Fibroblast of skin of scalp (primary cell): ENCODE data around the gene LMTK2.

ENCODE experiments used
- DNase-seq: peaks from one replicate; pipeline ENCODE4 v3.0.0-alpha.2; 2013

Gene LMTK2

DNA sequence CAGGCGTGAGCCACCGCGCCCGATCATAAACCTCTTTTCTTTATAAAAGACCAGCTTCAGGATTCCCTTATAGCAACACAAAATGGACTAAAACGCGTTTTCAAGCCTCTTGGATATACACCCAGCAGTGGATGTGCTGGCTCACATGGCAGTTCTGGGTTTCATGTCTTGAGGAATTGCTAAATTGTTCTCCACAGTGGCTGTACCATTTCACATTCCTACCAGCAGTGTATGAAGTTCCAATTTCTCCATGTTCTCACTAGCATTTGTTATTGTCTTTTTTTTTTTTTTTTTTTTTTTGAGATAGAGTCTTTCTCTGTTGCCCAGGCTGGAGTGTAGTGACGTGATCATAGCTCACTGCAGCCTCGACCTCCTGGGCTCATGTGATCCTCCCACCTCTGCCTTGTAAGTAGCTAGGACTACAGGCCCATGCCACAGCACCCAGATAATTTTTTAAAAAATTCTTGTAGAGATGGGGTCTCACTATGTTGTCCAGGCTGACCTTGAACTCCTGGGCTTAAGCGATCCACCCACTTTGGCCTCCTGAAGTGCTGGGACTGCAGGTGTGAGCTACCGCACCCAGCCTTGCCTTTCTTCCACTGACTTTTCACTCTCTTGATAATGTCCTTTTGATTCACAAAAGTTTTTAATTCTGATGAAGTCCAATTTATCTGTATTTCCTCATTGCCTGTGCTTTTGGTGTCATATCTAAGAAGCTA is 127.9 kb downstream of the LMTK2 start:
- no peak for DNase-seq

DNA sequence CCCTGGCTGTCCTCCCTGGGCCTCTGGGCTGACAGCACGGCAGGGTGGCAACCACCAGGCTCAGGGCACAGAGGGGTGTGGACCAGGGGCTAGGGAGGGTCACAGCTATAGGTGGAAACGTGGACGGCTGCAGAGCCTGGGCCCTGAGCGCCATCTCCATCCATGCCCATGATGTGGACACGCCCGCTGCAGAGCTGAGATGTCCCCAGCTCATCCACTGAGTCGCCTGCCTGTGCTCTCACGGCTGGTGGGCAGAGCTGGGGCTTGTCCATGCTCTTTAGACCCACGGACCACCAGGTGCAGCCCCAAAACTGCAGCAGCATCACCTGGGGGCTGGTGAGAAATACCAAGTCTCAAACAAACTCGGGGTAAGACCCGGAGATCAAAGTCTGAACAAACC is 129.2 kb downstream of the LMTK2 start:
- no peak for DNase-seq

- DNase-seq = no peak
Observed at GRCh38 chr7:98236355-98237185, 129.9 kb downstream of the LMTK2 start.

- no peak for DNase-seq
Observed at GRCh38 chr7:98238076-98238475, 131.4 kb downstream of the LMTK2 start.

DNA sequence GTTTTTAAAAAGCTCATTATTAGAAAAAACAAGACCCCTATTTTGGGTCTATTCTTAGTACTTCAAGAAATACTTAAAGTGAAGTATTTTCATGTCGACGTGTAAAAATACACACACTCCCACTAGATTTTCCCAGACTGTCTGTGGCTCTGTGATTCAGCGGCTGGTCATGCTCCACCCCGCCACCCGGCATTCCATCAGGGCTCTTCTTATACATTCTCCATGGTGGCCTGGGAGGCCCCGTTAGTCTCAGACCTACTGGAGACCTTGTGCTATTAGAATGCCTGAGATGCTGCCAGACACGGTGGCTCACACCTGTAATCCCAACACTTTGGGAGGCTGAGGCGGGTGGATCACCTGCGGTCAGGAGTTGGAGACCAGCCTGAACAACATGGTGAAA is 132.3 kb downstream of the LMTK2 start:
- peak; percentile 63 for DNase-seq

DNA sequence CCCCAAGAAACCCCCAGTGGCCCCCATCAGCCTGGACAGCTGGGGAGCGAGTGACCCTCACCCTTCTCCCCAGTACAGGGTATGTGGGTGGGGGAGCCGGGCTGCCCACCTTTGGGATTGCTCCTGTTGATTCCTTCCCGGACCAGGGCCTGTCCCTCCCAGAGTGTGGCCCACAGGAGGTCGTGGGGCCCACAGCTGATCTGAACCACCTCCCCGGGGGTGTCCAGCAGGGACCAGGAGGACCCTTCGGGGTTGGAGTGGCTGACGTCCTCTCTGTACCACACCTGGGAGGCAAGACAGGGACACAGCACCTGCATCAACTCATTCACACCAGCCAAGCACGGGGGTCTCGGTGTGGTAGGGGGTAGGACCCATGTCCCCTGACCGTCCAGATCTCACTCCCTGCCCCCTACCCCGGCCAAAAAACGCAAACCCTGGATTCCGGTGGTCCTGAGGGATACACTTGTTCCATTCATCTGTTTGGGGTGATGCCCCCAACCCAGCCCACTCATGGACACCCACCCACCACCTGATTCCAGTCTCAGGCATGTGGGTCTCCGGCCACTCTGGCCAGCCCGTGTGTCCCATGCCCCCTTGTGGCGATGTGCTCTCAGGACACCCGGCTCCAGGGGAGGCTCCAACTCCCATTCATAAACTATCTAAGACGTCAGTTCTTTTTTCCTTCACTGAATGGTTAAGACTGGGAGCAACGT is 134.5 kb downstream of the LMTK2 start:
- peak; percentile 23 for DNase-seq

DNA sequence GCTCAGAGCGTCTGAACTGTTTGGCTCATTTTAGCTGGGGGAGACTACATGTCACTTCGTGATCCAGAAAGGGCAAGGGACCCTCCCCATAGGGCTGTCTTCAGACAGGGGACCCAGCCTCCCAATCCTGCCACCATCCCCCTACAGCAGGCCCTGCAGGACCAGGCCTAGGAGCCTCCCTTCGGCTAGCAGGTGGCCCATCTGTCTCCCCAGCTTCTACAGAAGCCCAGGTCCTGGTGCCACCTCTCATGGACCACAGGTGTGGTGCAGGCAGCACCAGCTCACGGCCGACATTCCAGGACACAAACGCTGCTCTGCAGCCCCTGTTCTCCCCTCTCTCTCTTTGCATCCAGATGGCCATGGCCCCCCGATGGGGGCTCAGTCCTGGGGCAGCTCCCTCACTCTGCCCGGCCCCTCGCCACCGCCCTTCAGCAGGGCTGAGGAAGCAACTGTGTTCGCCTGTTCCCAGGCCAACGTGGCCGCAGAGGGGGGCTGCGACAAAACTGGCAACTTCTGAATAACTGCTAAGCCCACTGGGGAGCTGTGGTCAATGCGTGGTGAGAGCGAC is 135.1 kb downstream of the LMTK2 start:
- DNase-seq = no peak

- no peak for DNase-seq
Observed at GRCh38 chr7:98242342-98242741, 135.7 kb downstream of the LMTK2 start.

GRCh38 chr7:98242934-98243333 is 136.3 kb downstream of the LMTK2 start:
- no peak for DNase-seq

DNA sequence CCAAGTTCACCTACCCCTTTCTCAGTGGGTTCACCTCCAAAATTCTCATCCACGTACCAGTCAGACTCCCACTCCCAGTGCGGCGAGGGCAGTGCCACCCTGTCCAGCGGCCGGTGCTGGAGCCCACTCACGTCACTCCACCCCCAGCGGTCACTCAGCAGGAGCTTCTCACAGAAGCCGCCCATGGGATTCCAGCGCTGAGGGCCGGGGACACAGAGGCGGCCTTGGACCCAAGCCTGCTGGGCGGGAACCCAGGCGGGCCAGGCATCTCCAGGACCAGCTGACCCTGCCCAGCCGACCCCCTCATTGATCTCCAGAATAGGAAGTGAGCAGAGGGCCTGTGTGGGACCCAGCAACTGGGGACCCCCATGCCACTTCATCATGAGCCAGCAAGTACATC is 138.2 kb downstream of the LMTK2 start:
- DNase-seq = no peak

DNA sequence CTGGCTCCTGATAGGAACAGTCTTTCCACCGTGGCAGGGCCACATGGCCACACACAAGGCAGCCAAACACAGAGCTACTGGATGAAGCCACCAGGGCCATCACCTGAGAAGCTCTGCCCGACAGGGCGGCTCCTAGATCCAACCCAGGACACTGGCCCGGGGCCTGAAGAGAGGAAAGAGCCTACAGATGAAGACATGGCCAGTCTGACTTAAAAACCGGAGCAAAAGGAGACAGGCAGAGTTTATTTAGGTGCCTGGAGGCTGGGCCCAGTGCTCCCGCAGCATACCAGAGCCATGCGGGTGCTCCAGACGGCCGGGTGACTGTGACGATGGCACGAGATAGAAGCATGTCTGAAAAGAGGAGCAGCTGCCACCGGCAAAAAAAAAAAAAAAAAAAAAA is 141.5 kb downstream of the LMTK2 start:
- no peak for DNase-seq

DNA sequence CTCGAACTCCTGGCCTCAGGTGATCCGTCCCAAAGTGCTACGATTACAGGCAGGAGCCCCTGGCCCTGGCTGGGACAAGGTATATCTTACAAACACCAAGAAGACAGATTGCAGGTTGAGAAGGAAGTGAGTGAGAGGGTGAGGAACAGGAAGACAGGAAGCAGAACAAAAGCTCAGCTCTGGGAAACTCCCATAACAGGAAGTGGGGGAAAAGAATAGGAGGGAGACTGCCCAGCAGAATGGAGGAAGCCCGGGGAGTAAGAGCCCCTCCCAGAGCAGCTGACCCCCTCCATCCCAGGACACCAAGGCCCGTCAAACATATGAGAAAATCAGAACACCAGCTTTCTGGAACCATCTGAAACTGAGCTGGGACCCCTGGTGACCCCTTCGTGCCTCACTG is 142.4 kb downstream of the LMTK2 start:
- no peak for DNase-seq

GRCh38 chr7:98250789-98251188 is 144.1 kb downstream of the LMTK2 start:
- no peak for DNase-seq

GRCh38 chr7:98251231-98251600 is 144.6 kb downstream of the LMTK2 start:
- no peak for DNase-seq

GRCh38 chr7:98251601-98252424 is 145.2 kb downstream of the LMTK2 start, which contains the start of gene TECPR1:
Gene TECPR1 (minus strand): TSS chr7:98252232. CDS start chr7:98246146, 6,086 bp downstream.
- DNase-seq = peak; percentile 87

- no peak for DNase-seq
Observed at GRCh38 chr7:98252425-98253054, 145.9 kb downstream of the LMTK2 start.

GRCh38 chr7:98254516-98254915 is 147.9 kb downstream of the LMTK2 start:
- DNase-seq = no peak

DNA sequence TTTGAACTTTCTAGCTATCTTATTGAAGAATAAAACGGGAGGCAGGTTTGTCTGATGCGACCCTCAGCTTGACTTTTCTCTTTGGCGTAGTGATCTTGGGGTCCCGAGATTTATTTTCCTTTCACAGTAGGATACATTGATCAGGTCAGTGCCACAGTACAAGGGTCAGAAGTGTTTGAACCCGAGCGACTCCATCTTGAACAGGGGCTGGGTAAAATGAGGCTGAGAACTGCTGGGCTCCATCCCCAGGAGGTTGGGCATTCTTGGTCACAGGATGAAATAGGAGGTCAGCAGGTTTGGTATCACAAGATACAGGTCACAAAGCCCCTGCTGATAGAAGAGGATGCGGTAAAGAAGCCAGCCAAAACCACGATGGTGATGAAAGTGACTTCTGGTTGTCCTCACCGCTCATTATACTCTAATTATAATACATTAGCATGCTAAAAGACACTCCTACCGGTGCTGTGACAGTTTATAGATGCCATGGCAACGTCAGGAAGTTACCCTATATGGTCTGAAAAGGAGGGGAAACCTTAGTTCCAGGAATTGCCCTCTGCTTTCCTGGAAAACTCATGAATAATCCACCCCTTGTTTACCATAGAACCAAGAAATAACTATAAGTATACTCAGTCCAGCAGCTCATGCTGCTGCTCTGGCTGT is 148.4 kb downstream of the LMTK2 start:
- DNase-seq = no peak

DNA sequence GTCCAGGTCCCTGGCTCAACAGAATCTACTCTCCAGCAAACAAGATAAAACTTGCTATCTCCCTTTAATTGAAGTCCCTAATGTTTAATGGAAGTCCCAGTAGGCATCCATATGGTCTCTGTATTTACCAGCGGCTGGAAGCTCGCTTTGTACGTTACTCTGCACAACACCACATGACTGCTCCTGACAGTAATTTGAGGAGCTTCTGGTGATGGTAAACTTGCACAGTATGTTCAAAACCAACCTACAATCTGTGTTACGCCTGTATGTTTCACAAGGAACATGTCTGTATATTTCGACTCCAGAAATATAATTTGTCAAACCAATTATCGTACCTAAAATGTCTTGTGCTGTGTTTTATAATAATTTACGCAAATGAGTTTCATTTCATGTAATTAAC is 149.8 kb downstream of the LMTK2 start:
- DNase-seq = no peak

- no peak for DNase-seq
Observed at GRCh38 chr7:98257701-98258100, 151.0 kb downstream of the LMTK2 start.
